NK-92 treated with Interleukin-12 subunit alpha and Interleukin-12 subunit beta, amount 100 ng/mL, for 24 hours (cell line): ENCODE results near the gene HMSD.

Experiments
- DNase-seq: peaks from one replicate; lab custom pipeline; 2025; lab: John Stamatoyannopoulos, UW

Gene HMSD

GRCh38 chr18:63994783-63995399 lies 45.8 kb downstream of the HMSD start:
- no peak for DNase-seq

GRCh38 chr18:63997041-63997440 lies 47.9 kb downstream of the HMSD start:
- no peak for DNase-seq

GRCh38 chr18:63997606-63998005 lies 48.5 kb downstream of the HMSD start:
- DNase-seq, result no peak

- no peak for DNase-seq
Measured at GRCh38 chr18:63999871-64000270, 50.8 kb downstream of the HMSD start.

GRCh38 chr18:64002581-64002980 lies 53.5 kb downstream of the HMSD start:
- no peak for DNase-seq

GRCh38 chr18:64009305-64009704 lies 60.2 kb downstream of the HMSD start:
- no peak for DNase-seq
